ENCODE measurements around the gene IFITM5.
"Not testable (repeated sequence)": the region's sequence is repeated elsewhere in the genome, so short reads cannot be mapped to it uniquely, and the experiment has no call there.

The IFITM5 gene

GRCh38 chr11:311013-311748, 11.9 kb upstream of the IFITM5 start:
- DNase-seq: not testable (repeated sequence)

GRCh38 chr11:309979-310572, 10.8 kb upstream of the IFITM5 start:
- not testable (repeated sequence) for DNase-seq

- DNase-seq: not testable (repeated sequence)
Measured at GRCh38 chr11:308740-309665, 9.7 kb upstream of the IFITM5 start.

- peak; percentile 83 for DNase-seq
Measured at GRCh38 chr11:307766-308708, 8.7 kb upstream of the IFITM5 start, which contains the start of gene IFITM2. Gene IFITM2 (plus strand): TSS chr11:307816. CDS start chr11:308193, 377 bp downstream.

- no peak for DNase-seq
Measured at GRCh38 chr11:306645-307371, 7.5 kb upstream of the IFITM5 start.

GRCh38 chr11:305844-306211, 6.5 kb upstream of the IFITM5 start:
- no peak for DNase-seq

- peak; percentile 7 for DNase-seq
Measured at GRCh38 chr11:304915-305843, 5.9 kb upstream of the IFITM5 start.

GRCh38 chr11:304061-304506, 4.8 kb upstream of the IFITM5 start:
- DNase-seq: no peak

GRCh38 chr11:303363-303762, 4.0 kb upstream of the IFITM5 start:
- no peak for DNase-seq

GRCh38 chr11:299951-300735, 817 bp upstream of the IFITM5 start:
- no peak for DNase-seq

GRCh38 chr11:298406-299065, 790 bp downstream of the IFITM5 start:
- DNase-seq: no peak

- no peak for DNase-seq
Measured at GRCh38 chr11:297586-298405, 1.5 kb downstream of the IFITM5 start.

GRCh38 chr11:297051-297585, 2.2 kb downstream of the IFITM5 start:
- DNase-seq: no peak

GRCh38 chr11:296171-297050, 2.9 kb downstream of the IFITM5 start:
- DNase-seq: no peak

- no peak for DNase-seq
Measured at GRCh38 chr11:295351-296170, 3.8 kb downstream of the IFITM5 start.

- no peak for DNase-seq
Measured at GRCh38 chr11:294780-295179, 4.5 kb downstream of the IFITM5 start.
